ENCODE results near the gene SNRK.

DNA sequence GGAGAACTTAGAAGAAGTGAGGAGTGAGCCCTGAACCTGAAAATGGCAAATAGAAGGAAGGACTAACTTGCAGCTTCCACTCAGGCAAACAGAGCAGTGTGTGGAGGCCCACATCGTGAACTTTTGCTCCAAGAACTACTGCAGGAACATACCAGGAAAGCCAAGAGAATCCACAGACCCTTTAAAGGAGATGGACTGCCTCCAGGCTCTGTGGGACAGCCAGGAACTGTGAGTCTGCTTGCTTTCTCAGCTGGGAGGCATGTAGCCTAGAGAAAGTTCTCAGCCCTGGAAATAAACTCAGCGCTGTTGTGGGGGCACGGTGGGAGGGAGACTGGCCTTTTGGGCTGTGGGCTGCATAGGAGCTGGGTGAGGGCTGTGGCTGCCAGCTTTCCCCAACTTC lies 93.0 kb downstream of the SNRK start:
- no peak for TF ChIP-seq EZH2 (IDR thresholded peaks at IDR 0.05; ENCODE audit: borderline replicate concordance, low read depth, low read length, severe bottlenecking)
- TF ChIP-seq, protein P1, sequence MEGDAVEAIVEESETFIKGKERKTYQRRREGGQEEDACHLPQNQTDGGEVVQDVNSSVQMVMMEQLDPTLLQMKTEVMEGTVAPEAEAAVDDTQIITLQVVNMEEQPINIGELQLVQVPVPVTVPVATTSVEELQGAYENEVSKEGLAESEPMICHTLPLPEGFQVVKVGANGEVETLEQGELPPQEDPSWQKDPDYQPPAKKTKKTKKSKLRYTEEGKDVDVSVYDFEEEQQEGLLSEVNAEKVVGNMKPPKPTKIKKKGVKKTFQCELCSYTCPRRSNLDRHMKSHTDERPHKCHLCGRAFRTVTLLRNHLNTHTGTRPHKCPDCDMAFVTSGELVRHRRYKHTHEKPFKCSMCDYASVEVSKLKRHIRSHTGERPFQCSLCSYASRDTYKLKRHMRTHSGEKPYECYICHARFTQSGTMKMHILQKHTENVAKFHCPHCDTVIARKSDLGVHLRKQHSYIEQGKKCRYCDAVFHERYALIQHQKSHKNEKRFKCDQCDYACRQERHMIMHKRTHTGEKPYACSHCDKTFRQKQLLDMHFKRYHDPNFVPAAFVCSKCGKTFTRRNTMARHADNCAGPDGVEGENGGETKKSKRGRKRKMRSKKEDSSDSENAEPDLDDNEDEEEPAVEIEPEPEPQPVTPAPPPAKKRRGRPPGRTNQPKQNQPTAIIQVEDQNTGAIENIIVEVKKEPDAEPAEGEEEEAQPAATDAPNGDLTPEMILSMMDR (IDR thresholded peaks at IDR 0.05; ENCODE audit: borderline replicate concordance, extremely low read depth, low read length, poor library complexity, severe bottlenecking): no peak

All from DND-41 (cell line).